ENCODE measurements around the gene INTS11. TPM values are rescaled to one million over a fixed set of nuclear protein-coding genes. Genes with fewer than 3 reads are reported as not detected.

The INTS11 gene
- total and polyA plus RNA-seq, 3 experiments from 2014 or later = 70.5 to 118 (median 117) TPM

DNA sequence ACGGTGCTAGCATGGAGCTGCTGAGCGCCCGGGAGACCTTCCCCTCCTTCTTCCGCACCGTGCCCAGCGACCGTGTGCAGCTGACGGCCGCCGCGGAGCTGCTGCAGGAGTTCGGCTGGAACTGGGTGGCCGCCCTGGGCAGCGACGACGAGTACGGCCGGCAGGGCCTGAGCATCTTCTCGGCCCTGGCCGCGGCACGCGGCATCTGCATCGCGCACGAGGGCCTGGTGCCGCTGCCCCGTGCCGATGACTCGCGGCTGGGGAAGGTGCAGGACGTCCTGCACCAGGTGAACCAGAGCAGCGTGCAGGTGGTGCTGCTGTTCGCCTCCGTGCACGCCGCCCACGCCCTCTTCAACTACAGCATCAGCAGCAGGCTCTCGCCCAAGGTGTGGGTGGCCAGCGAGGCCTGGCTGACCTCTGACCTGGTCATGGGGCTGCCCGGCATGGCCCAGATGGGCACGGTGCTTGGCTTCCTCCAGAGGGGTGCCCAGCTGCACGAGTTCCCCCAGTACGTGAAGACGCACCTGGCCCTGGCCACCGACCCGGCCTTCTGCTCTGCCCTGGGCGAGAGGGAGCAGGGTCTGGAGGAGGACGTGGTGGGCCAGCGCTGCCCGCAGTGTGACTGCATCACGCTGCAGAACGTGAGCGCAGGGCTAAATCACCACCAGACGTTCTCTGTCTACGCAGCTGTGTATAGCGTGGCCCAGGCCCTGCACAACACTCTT, 7.7 kb upstream of the INTS11 start:
- H3K4me1 ChIP-seq (ENCODE audit: insufficient read depth, low read length) = no peaks in the 10 kb centered on the region
- no peak for DNase-seq
- no peak overlapping the region for H3K4me3 Mint-ChIP-seq
- H3K9me3 Mint-ChIP-seq = no peaks in the 10 kb centered on the region
- no peaks in the 10 kb centered on the region for H3K27me3 ChIP-seq (ENCODE audit: insufficient read depth, low read length, poor library complexity, severe bottlenecking)
- ChIA-PET CTCF (no interaction called here), POLR2A (no interaction called here)
- no peak overlapping the region for H3K27ac ChIP-seq (ENCODE audit: low read depth, low read length)
- H3K27ac Mint-ChIP-seq = no peak overlapping the region
- H3K27me3 Mint-ChIP-seq = no peaks in the 10 kb centered on the region
- no peaks in the 10 kb centered on the region for H3K9me3 ChIP-seq (ENCODE audit: low read length)
- no peak overlapping the region for H3K4me3 ChIP-seq (ENCODE audit: low read length)
- H3K36me3 Mint-ChIP-seq = peaks cover 0 to 6% (median 0%) of the 10 kb centered on the region in 3 donors
- H3K36me3 ChIP-seq (ENCODE audit: insufficient read depth, low read length) = no peaks in the 10 kb centered on the region
- H3K4me1 Mint-ChIP-seq = peaks cover 0 to 6% (median 0%) of the 10 kb centered on the region in 3 donors

DNA sequence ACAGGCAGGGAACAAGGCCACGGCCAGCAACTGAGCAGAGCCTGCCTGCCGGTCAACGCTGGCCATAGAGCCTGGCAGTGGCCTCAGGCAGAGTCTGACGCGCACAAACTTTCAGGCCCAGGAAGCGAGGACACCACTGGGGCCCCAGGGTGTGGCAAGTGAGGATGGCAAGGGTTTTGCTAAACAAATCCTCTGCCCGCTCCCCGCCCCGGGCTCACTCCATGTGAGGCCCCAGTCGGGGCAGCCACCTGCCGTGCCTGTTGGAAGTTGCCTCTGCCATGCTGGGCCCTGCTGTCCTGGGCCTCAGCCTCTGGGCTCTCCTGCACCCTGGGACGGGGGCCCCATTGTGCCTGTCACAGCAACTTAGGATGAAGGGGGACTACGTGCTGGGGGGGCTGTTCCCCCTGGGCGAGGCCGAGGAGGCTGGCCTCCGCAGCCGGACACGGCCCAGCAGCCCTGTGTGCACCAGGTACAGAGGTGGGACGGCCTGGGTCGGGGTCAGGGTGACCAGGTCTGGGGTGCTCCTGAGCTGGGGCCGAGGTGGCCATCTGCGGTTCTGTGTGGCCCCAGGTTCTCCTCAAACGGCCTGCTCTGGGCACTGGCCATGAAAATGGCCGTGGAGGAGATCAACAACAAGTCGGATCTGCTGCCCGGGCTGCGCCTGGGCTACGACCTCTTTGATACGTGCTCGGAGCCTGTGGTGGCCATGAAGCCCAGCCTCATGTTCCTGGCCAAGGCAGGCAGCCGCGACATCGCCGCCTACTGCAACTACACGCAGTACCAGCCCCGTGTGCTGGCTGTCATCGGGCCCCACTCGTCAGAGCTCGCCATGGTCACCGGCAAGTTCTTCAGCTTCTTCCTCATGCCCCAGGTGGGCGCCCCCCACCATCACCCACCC, 6.9 kb upstream of the INTS11 start, which contains the start of gene TAS1R3:
TSS of gene TAS1R3 (plus strand) at position 213 of the 898 bp plus-strand sequence. CDS start at position 279, 66 bp downstream.
- no peak for DNase-seq
- H3K9me3 Mint-ChIP-seq = no peaks in the 10 kb centered on the region
- H3K27me3 Mint-ChIP-seq = no peaks in the 10 kb centered on the region
- Histone ChIP-seq H3K9me3 (ENCODE audit: low read length) (no peaks in the 10 kb centered on the region), H3K27ac (ENCODE audit: low read depth, low read length) (no peak within 1 kb of the TSS), H3K4me3 (ENCODE audit: low read length) (no peak within 1 kb of the TSS), H3K4me1 (ENCODE audit: insufficient read depth, low read length) (peaks cover 4% of the 10 kb centered on the region), H3K27me3 (ENCODE audit: insufficient read depth, low read length, poor library complexity, severe bottlenecking) (no peaks in the 10 kb centered on the region), H3K36me3 (ENCODE audit: insufficient read depth, low read length) (no peaks in the 10 kb centered on the region)
- H3K4me3 Mint-ChIP-seq = peak within 1 kb of the TSS in 2 of 7 donors; percentile 44 to 64
- POLR2A ChIA-PET = no interaction called here
- no peak within 1 kb of the TSS for H3K27ac Mint-ChIP-seq
- peaks cover under 1 to 11% (median 6%) of the 10 kb centered on the region in 3 donors for H3K4me1 Mint-ChIP-seq
- CTCF ChIA-PET = no interaction called here
- H3K36me3 Mint-ChIP-seq = peaks cover 0 to 10% (median 0%) of the 10 kb centered on the region in 3 donors

DNA sequence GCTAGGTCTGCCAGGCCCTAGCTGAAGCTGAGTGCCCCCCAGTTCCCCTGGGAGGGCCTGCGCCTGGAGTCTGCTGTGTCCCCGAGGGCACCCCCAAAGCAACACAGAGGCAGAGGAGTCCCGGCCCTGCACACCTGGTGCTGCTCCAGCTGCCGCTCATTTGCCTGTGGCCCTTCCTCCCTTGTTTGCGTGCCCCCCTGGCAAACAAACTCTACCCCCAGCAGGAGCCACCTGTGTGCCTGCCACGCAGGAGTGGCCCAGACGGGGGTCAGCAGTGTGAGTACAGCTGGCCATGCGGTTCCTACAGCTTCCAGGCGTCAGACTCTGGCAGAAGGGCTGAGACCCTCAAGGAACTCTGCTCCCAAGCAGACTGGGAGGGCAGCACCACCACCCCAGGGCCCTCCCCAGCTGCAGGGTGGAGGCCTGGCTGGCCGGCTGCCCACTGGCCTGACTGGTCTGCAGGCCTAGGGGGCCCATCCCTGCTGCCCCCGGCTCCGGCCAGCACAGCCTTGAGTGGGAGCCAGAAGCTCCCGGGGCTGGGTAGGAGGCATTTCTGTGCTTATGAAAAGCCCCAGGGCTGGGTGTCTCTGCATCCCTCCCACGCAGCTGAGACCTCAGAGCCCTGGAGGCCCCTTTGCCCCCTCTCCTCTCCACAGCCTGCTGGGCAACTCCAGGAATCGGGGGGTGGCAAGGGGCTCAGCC, 6.1 kb upstream of the INTS11 start:
- Histone ChIP-seq H3K27ac (ENCODE audit: low read depth, low read length) (no peak overlapping the region), H3K36me3 (ENCODE audit: insufficient read depth, low read length) (no peaks in the 10 kb centered on the region), H3K27me3 (ENCODE audit: insufficient read depth, low read length, poor library complexity, severe bottlenecking) (no peaks in the 10 kb centered on the region), H3K4me3 (ENCODE audit: low read length) (no peak overlapping the region), H3K4me1 (ENCODE audit: insufficient read depth, low read length) (peaks cover 12% of the 10 kb centered on the region), H3K9me3 (ENCODE audit: low read length) (no peaks in the 10 kb centered on the region)
- POLR2A ChIA-PET = no interaction called here
- CTCF ChIA-PET = no interaction called here
- DNase-seq = no peak
- no peak overlapping the region for H3K27ac Mint-ChIP-seq
- H3K27me3 Mint-ChIP-seq = no peaks in the 10 kb centered on the region
- H3K4me1 Mint-ChIP-seq = peaks cover 6 to 17% (median 14%) of the 10 kb centered on the region in 3 donors
- H3K4me3 Mint-ChIP-seq = peak overlapping the region in 1 of 7 donors; percentile 44
- H3K9me3 Mint-ChIP-seq = no peaks in the 10 kb centered on the region
- H3K36me3 Mint-ChIP-seq = peaks cover 0 to 13% (median 0%) of the 10 kb centered on the region in 3 donors

DNA sequence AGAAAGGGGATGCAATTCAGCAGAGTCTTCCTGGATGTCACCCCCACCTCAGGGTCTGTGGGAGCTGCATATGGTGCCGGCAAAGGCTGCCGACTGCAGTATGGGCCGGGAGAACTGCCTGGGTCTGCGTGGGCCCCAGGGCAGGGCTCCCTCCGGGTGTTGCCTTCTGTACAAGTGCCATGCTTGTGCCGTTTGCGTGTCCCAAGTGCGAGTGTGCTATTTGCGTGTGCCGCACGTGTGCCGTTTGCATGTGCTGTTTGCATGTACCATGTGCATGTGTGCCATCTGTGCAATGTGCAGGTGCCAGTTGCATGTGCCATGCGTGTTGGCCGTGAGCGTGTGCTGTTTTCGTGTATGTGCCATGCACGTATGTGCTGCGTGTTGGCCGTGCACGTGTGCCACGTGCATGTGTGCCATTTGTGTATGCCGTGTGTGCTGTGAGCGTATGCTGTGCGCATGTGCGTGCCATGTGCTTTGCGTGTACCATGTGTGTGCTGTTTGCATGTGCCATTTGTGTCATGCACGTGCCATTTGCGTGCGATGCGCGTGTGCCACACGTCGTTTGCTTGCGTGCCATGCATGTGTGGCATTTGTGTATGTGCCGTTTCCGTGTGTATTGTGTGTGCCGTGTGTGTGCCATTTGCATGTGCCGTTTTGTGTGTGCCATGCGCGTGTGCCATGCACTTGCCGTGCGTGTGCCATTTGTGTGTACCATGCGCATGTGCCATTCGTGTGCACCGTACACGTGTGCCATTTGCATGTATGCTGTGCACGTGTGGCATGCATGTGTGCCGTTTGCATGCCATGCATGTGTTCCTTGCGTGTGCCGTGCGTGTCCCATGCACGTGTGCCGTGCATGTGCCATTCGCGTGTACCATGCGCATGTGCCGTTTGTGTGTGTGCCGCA, 5.1 kb upstream of the INTS11 start:
- Mint-ChIP-seq H3K27me3 (no peaks in the 10 kb centered on the region), H3K4me1 (peaks cover 8 to 19% (median 17%) of the 10 kb centered on the region in 3 donors), H3K9me3 (no peaks in the 10 kb centered on the region), H3K27ac (peak overlapping the region in 1 of 8 donors; percentile 52), H3K4me3 (peak overlapping the region in 2 of 7 donors; percentile 64 to 70), H3K36me3 (peaks cover 0 to 13% (median 0%) of the 10 kb centered on the region in 3 donors)
- Histone ChIP-seq H3K9me3 (ENCODE audit: low read length) (no peaks in the 10 kb centered on the region), H3K4me1 (ENCODE audit: insufficient read depth, low read length) (peaks cover 17% of the 10 kb centered on the region), H3K27ac (ENCODE audit: low read depth, low read length) (no peak overlapping the region), H3K27me3 (ENCODE audit: insufficient read depth, low read length, poor library complexity, severe bottlenecking) (no peaks in the 10 kb centered on the region), H3K4me3 (ENCODE audit: low read length) (no peak overlapping the region), H3K36me3 (ENCODE audit: insufficient read depth, low read length) (no peaks in the 10 kb centered on the region)
- CTCF ChIA-PET = no interaction called here
- POLR2A ChIA-PET = no interaction called here
- no peak for DNase-seq

DNA sequence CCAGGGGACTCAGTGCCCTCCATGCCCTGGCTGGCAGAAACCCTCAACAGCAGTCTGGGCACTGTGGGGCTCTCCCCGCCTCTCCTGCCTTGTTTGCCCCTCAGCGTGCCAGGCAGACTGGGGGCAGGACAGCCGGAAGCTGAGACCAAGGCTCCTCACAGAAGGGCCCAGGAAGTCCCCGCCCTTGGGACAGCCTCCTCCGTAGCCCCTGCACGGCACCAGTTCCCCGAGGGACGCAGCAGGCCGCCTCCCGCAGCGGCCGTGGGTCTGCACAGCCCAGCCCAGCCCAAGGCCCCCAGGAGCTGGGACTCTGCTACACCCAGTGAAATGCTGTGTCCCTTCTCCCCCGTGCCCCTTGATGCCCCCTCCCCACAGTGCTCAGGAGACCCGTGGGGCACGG, 3.8 kb upstream of the INTS11 start:
- no peak overlapping the region for H3K4me3 Mint-ChIP-seq

DNA sequence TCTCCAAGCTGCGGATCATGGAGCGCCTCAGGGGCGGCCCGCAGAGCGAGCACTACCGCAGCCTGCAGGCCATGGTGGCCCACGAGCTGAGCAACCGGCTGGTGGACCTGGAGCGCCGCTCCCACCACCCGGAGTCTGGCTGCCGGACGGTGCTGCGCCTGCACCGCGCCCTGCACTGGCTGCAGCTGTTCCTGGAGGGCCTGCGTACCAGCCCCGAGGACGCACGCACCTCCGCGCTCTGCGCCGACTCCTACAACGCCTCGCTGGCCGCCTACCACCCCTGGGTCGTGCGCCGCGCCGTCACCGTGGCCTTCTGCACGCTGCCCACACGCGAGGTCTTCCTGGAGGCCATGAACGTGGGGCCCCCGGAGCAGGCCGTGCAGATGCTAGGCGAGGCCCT, 2.8 kb upstream of the INTS11 start:
- no peak overlapping the region for H3K27ac ChIP-seq (ENCODE audit: low read depth, low read length)
- H3K36me3 Mint-ChIP-seq = peaks cover 0 to 17% (median 0%) of the 10 kb centered on the region in 3 donors
- H3K4me3 Mint-ChIP-seq = peak overlapping the region in 2 of 7 donors; percentile 17 to 37
- ChIA-PET POLR2A (no interaction called here), CTCF (no interaction called here)
- H3K9me3 ChIP-seq (ENCODE audit: low read length) = no peaks in the 10 kb centered on the region
- H3K27me3 ChIP-seq (ENCODE audit: insufficient read depth, low read length, poor library complexity, severe bottlenecking) = no peaks in the 10 kb centered on the region
- DNase-seq = no peak
- H3K27me3 Mint-ChIP-seq = no peaks in the 10 kb centered on the region
- H3K4me3 ChIP-seq (ENCODE audit: low read length) = no peak overlapping the region
- H3K36me3 ChIP-seq (ENCODE audit: insufficient read depth, low read length) = no peaks in the 10 kb centered on the region
- no peaks in the 10 kb centered on the region for H3K9me3 Mint-ChIP-seq
- peaks cover 17 to 35% (median 29%) of the 10 kb centered on the region in 3 donors for H3K4me1 Mint-ChIP-seq
- peaks cover 27% of the 10 kb centered on the region for H3K4me1 ChIP-seq (ENCODE audit: insufficient read depth, low read length)
- H3K27ac Mint-ChIP-seq = peak overlapping the region in 1 of 8 donors; percentile 47

More for the DNA sequence above, 3.8 kb upstream of the INTS11 start:
- no peaks in the 10 kb centered on the region for H3K27me3 Mint-ChIP-seq
- no peak for DNase-seq
- peaks cover 13 to 26% (median 22%) of the 10 kb centered on the region in 3 donors for H3K4me1 Mint-ChIP-seq
- H3K27ac Mint-ChIP-seq = no peak overlapping the region
- ChIA-PET CTCF (no interaction called here), POLR2A (no interaction called here)
- Histone ChIP-seq H3K27ac (ENCODE audit: low read depth, low read length) (no peak overlapping the region), H3K9me3 (ENCODE audit: low read length) (no peaks in the 10 kb centered on the region), H3K4me1 (ENCODE audit: insufficient read depth, low read length) (peaks cover 21% of the 10 kb centered on the region), H3K36me3 (ENCODE audit: insufficient read depth, low read length) (no peaks in the 10 kb centered on the region), H3K27me3 (ENCODE audit: insufficient read depth, low read length, poor library complexity, severe bottlenecking) (no peaks in the 10 kb centered on the region), H3K4me3 (ENCODE audit: low read length) (no peak overlapping the region)
- no peaks in the 10 kb centered on the region for H3K9me3 Mint-ChIP-seq
- peaks cover 0 to 17% (median 0%) of the 10 kb centered on the region in 3 donors for H3K36me3 Mint-ChIP-seq

DNA sequence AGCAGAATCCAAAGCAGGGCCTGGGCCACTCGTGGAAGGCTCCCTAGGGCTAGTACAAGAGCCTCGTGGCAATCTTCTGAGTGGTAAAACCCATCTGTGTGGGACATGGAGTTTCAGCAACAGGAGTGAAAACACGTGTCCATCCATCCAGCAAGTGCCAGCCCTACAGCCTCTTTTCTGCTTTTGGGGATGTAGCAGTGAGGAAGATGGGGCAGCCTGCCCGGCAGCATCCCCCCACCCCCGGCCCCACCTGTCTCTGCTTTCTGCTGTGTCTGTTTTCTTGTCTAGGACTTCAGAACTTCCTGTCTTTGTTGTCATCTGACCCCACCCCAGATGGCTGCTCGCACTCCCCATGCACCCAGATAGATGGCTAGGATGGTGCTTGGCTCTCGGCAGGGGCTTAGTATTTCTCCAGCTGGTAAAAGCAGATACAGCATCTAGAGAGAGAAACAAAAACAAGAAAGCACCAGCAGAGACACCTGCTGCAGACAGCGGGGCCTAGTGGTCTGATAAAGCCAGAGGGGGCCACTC, 1.7 kb upstream of the INTS11 start:
- Mint-ChIP-seq H3K36me3 (peaks cover 0 to 20% (median 0%) of the 10 kb centered on the region in 3 donors), H3K4me3 (peak overlapping the region; percentile 40 to 89 (median 54)), H3K9me3 (no peaks in the 10 kb centered on the region), H3K27me3 (no peaks in the 10 kb centered on the region), H3K4me1 (peaks cover 21 to 46% (median 33%) of the 10 kb centered on the region in 3 donors), H3K27ac (peak overlapping the region in 6 of 8 donors; percentile 21 to 83 (median 26))
- Histone ChIP-seq H3K27me3 (ENCODE audit: insufficient read depth, low read length, poor library complexity, severe bottlenecking) (no peaks in the 10 kb centered on the region), H3K27ac (ENCODE audit: low read depth, low read length) (no peak overlapping the region), H3K4me3 (ENCODE audit: low read length) (peak overlapping the region; percentile 69), H3K9me3 (ENCODE audit: low read length) (no peaks in the 10 kb centered on the region), H3K4me1 (ENCODE audit: insufficient read depth, low read length) (peaks cover 32% of the 10 kb centered on the region), H3K36me3 (ENCODE audit: insufficient read depth, low read length) (no peaks in the 10 kb centered on the region)
- no peak for DNase-seq
- ChIA-PET CTCF (interaction anchor here (1.0 kb wide), 1 partner anchor 204 kb away, joined by 4 read pairs; no protein-coding TSS in a partner anchor), POLR2A (interaction anchor here (0.7 kb wide), 1 partner anchor 86 kb away, joined by 4 read pairs; no protein-coding TSS in a partner anchor)

Measured in CD8-positive, alpha-beta memory T cell (primary cell).